ENCODE measurements around the gene STAG1.

Gene STAG1

DNA sequence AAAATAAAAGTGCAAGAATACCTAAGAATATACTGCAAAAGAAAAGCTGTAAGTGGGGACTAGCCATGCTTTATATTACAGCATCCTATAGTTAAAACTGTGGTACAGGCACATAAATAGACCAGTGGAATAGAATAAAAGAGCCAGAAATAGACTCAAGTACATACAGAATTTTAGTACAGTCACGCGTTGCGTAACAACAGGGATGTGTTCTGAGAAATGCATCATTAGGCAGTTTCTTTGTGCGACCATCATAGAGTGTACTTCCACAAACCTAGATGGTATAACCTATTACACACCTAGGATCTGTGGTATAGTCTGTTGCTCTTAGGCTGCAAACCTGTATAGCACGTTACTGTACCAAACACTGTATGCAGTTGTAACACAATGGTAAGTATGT is 440.2 kb downstream of the STAG1 start:
- Mint-ChIP-seq H3K4me3 (no peak overlapping the region), H3K9me3 (peaks cover 4% of the 10 kb centered on the region), H3K27me3 (ENCODE audit: low read depth) (no peaks in the 10 kb centered on the region), H3K36me3 (ENCODE audit: low read depth) (peaks cover 50% of the 10 kb centered on the region), H3K4me1 (no peaks in the 10 kb centered on the region), H3K27ac (no peak overlapping the region)
- TF ChIP-seq, protein P1, sequence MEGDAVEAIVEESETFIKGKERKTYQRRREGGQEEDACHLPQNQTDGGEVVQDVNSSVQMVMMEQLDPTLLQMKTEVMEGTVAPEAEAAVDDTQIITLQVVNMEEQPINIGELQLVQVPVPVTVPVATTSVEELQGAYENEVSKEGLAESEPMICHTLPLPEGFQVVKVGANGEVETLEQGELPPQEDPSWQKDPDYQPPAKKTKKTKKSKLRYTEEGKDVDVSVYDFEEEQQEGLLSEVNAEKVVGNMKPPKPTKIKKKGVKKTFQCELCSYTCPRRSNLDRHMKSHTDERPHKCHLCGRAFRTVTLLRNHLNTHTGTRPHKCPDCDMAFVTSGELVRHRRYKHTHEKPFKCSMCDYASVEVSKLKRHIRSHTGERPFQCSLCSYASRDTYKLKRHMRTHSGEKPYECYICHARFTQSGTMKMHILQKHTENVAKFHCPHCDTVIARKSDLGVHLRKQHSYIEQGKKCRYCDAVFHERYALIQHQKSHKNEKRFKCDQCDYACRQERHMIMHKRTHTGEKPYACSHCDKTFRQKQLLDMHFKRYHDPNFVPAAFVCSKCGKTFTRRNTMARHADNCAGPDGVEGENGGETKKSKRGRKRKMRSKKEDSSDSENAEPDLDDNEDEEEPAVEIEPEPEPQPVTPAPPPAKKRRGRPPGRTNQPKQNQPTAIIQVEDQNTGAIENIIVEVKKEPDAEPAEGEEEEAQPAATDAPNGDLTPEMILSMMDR (IDR thresholded peaks at IDR 0.05; ENCODE audit: unreplicated experiment in 3 of 3), result no peak

DNA sequence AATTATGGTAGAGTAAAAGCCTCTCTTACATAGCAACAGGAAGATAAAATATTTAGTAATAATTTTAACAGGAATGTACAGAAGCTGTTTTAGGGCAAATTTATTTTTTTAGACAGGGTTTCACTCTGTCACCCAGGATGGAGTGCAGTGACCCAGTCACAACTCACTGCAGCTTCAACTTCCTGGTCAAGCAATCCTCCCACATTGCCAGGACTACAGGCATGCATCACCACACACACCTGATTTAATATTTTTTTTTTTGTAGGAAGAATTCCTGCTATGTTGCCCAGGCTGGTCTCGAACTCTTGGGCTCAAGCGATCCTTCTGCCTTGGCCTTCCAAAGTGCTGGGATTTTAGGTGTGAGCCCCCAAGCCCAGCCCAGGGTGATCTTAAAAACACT is 440.9 kb downstream of the STAG1 start:
- Mint-ChIP-seq H3K9me3 (peaks cover 8% of the 10 kb centered on the region), H3K27me3 (ENCODE audit: low read depth) (no peaks in the 10 kb centered on the region), H3K27ac (no peak overlapping the region), H3K4me1 (no peaks in the 10 kb centered on the region), H3K36me3 (ENCODE audit: low read depth) (peaks cover 50% of the 10 kb centered on the region), H3K4me3 (no peak overlapping the region)
- TF ChIP-seq, protein P1 (IDR thresholded peaks at IDR 0.05; ENCODE audit: unreplicated experiment in 3 of 3), result no peak

DNA sequence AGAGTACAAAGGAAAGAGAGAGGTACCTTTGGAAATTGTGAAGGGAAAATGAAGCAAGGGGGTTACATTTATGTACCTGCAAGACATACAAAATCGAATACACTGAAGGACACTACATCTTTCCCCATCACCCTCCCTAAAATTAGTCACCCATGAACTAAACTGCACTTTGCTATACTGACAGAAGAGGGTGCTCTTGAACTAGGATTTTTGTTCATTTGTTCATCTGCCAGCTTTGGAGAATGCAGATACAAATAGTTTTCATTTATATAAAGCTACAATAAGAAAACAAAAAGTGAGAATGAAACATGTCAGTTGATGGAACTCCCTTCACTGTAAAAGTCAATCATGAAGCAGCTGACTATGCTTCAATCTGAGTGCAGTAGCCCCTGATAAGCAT is 446.3 kb downstream of the STAG1 start:
- Mint-ChIP-seq H3K4me1 (no peaks in the 10 kb centered on the region), H3K9me3 (peaks cover 10% of the 10 kb centered on the region), H3K27me3 (ENCODE audit: low read depth) (no peaks in the 10 kb centered on the region), H3K36me3 (ENCODE audit: low read depth) (peaks cover 53% of the 10 kb centered on the region), H3K27ac (no peak overlapping the region), H3K4me3 (no peak overlapping the region)
- TF ChIP-seq, protein P1 (IDR thresholded peaks at IDR 0.05; ENCODE audit: unreplicated experiment in 3 of 3), result no peak

DNA sequence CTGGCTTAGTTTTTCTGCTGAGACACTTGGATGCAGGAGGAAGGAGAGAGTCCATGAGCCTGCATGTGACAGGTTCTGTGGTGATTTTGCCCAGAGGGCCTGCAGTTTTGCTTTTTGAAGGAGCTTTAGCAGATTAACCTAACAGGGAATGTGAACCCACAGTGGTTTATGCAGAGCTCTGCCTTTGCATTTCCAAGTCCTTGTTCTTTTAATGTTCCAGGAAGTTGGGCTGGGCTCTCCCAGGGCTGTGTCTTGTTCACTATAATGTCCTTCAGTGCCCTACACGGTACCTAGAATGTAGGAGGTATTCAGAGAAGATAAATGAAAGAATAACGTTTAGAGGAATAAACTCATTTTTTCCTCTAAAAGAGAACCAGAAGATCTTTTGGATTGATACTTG is 451.7 kb downstream of the STAG1 start:
- no peaks in the 10 kb centered on the region for H3K9me3 Mint-ChIP-seq
- no peak overlapping the region for H3K27ac Mint-ChIP-seq
- TF ChIP-seq, protein P1 (IDR thresholded peaks at IDR 0.05; ENCODE audit: unreplicated experiment in 3 of 3), result no peak

DNA sequence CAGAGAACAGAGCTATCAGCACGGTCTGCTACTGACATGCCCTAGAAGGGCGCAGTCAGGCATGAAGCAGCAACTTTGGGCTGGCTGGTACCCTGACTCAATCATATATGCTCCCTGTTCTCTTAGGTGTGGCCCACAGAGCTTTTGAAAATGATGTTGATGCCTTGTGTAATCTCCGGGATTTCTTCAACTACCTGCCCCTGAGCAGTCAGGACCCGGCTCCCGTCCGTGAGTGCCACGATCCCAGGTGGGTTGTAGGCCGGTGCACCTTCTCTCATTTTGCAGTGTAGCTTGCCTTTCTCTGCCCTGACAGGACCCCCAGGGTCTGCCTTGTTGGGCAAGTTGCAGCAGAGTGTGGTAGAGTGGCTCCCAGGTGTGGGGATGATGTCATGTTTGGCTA is 454.4 kb downstream of the STAG1 start:
- Mint-ChIP-seq H3K27ac (no peak overlapping the region), H3K9me3 (no peaks in the 10 kb centered on the region), H3K36me3 (ENCODE audit: low read depth) (peaks cover 70% of the 10 kb centered on the region), H3K4me1 (no peaks in the 10 kb centered on the region), H3K27me3 (ENCODE audit: low read depth) (no peaks in the 10 kb centered on the region), H3K4me3 (no peak overlapping the region)
- TF ChIP-seq, protein P1 (IDR thresholded peaks at IDR 0.05; ENCODE audit: unreplicated experiment in 3 of 3), result no peak

More for the DNA sequence above, 451.7 kb downstream of the STAG1 start:
- Mint-ChIP-seq H3K4me1 (no peaks in the 10 kb centered on the region), H3K36me3 (ENCODE audit: low read depth) (peaks cover 54% of the 10 kb centered on the region), H3K4me3 (no peak overlapping the region), H3K27me3 (ENCODE audit: low read depth) (no peaks in the 10 kb centered on the region)

DNA sequence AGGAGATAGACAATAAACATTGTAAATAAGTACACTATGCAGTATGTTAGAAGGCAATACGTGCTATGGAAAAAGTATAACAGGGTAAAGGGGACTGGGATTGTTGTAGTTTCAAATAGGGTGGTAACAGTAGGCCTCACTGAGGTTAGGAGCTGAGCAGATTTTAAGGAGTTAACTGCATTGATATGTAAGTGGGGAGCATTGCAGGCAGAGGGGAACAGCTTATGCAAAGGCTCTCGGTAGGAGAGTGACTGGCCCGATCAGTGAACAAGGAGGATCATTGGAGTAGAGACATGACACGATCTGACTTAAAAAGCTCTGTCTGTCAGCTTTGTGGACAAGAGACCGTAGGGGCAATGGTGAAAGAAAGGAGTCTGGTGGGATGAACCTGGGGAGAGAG is 455.2 kb downstream of the STAG1 start:
- Mint-ChIP-seq H3K27ac (no peak overlapping the region), H3K4me1 (no peaks in the 10 kb centered on the region), H3K9me3 (no peaks in the 10 kb centered on the region), H3K36me3 (ENCODE audit: low read depth) (peaks cover 77% of the 10 kb centered on the region), H3K4me3 (no peak overlapping the region), H3K27me3 (ENCODE audit: low read depth) (no peaks in the 10 kb centered on the region)
- TF ChIP-seq, protein P1 (IDR thresholded peaks at IDR 0.05; ENCODE audit: unreplicated experiment in 3 of 3), result no peak
